ENCODE results near the gene MADCAM1.

Gene MADCAM1

GRCh38 chr19:531009-531752 is 34.9 kb downstream of the MADCAM1 start:
- in situ Hi-C loops (cut with MboI; ENCODE audit: low sequenced_read_pairs): no loop called here

- in situ Hi-C loops (cut with MboI; ENCODE audit: low sequenced_read_pairs): no loop called here
Measured at GRCh38 chr19:531753-532560, 35.7 kb downstream of the MADCAM1 start, which contains the start of gene CDC34. CDC34 (plus strand) TSS chr19:531760; CDS start chr19:531932, 172 bp downstream.

GRCh38 chr19:532561-533363 is 36.5 kb downstream of the MADCAM1 start:
- in situ Hi-C loops (cut with MboI; ENCODE audit: low sequenced_read_pairs): no loop called here

- in situ Hi-C loops (cut with MboI; ENCODE audit: low sequenced_read_pairs): no loop called here
Measured at GRCh38 chr19:533364-534058, 37.2 kb downstream of the MADCAM1 start.

GRCh38 chr19:534088-534487 is 37.8 kb downstream of the MADCAM1 start:
- in situ Hi-C loops (cut with MboI; ENCODE audit: low sequenced_read_pairs): no loop called here

GRCh38 chr19:535017-535835 is 38.9 kb downstream of the MADCAM1 start:
- in situ Hi-C loops (cut with MboI; ENCODE audit: low sequenced_read_pairs): no loop called here

- in situ Hi-C loops (cut with MboI; ENCODE audit: low sequenced_read_pairs): no loop called here
Measured at GRCh38 chr19:536031-536880, 40.0 kb downstream of the MADCAM1 start.

- in situ Hi-C loops (cut with MboI; ENCODE audit: low sequenced_read_pairs): no loop called here
Measured at GRCh38 chr19:536881-537404, 40.7 kb downstream of the MADCAM1 start.

- in situ Hi-C loops (cut with MboI; ENCODE audit: low sequenced_read_pairs): no loop called here
Measured at GRCh38 chr19:538641-539428, 42.5 kb downstream of the MADCAM1 start.

- in situ Hi-C loops (cut with MboI; ENCODE audit: low sequenced_read_pairs): no loop called here
Measured at GRCh38 chr19:539429-540030, 43.2 kb downstream of the MADCAM1 start.

- in situ Hi-C loops (cut with MboI; ENCODE audit: low sequenced_read_pairs): no loop called here
Measured at GRCh38 chr19:540867-541637, 44.8 kb downstream of the MADCAM1 start.

GRCh38 chr19:541699-542098 is 45.4 kb downstream of the MADCAM1 start:
- in situ Hi-C loops (cut with MboI; ENCODE audit: low sequenced_read_pairs): no loop called here

GRCh38 chr19:542173-542866 is 46.0 kb downstream of the MADCAM1 start:
- in situ Hi-C loops (cut with MboI; ENCODE audit: low sequenced_read_pairs): no loop called here

GRCh38 chr19:543910-544608 is 47.8 kb downstream of the MADCAM1 start, which contains the start of gene GZMM:
GZMM (plus strand) TSS chr19:544053; CDS start chr19:544072, 19 bp downstream.
- in situ Hi-C loops (cut with MboI; ENCODE audit: low sequenced_read_pairs): no loop called here

GRCh38 chr19:547117-547516 is 50.8 kb downstream of the MADCAM1 start:
- in situ Hi-C loops (cut with MboI; ENCODE audit: low sequenced_read_pairs): no loop called here

Data from HL-60/S4 treated with phorbol 12-myristate 13-acetate at 8.2 ng/mL for 4 days and 3 days (cell line).